ENCODE data around the gene OTULIN.

The OTULIN gene

GRCh38 chr5:14721990-14722656 lies 57.6 kb downstream of the OTULIN start:
- DNase-seq (ENCODE audit: low spot score): no peak

GRCh38 chr5:14722923-14723322 lies 58.4 kb downstream of the OTULIN start:
- DNase-seq (ENCODE audit: low spot score): no peak

- DNase-seq (ENCODE audit: low spot score): no peak
Observed at GRCh38 chr5:14723701-14724132, 59.2 kb downstream of the OTULIN start.

GRCh38 chr5:14724633-14725032 lies 60.1 kb downstream of the OTULIN start:
- no peak for DNase-seq (ENCODE audit: low spot score)

- no peak for DNase-seq (ENCODE audit: low spot score)
Observed at GRCh38 chr5:14726066-14726838, 61.7 kb downstream of the OTULIN start.

GRCh38 chr5:14727428-14727865 lies 62.9 kb downstream of the OTULIN start:
- peak; percentile 91 for DNase-seq (ENCODE audit: low spot score)

- DNase-seq (ENCODE audit: low spot score): peak; percentile 37
Observed at GRCh38 chr5:14727928-14728458, 63.5 kb downstream of the OTULIN start.

GRCh38 chr5:14728459-14728938 lies 64.0 kb downstream of the OTULIN start:
- peak; percentile 91 for DNase-seq (ENCODE audit: low spot score)

- no peak for DNase-seq (ENCODE audit: low spot score)
Observed at GRCh38 chr5:14729448-14730385, 65.2 kb downstream of the OTULIN start.

GRCh38 chr5:14730466-14730865 lies 65.9 kb downstream of the OTULIN start:
- DNase-seq (ENCODE audit: low spot score): no peak

GRCh38 chr5:14730881-14731280 lies 66.4 kb downstream of the OTULIN start:
- DNase-seq (ENCODE audit: low spot score): no peak

GRCh38 chr5:14732991-14733390 lies 68.5 kb downstream of the OTULIN start:
- no peak for DNase-seq (ENCODE audit: low spot score)

- no peak for DNase-seq (ENCODE audit: low spot score)
Observed at GRCh38 chr5:14733661-14734060, 69.1 kb downstream of the OTULIN start.

- no peak for DNase-seq (ENCODE audit: low spot score)
Observed at GRCh38 chr5:14734396-14734795, 69.9 kb downstream of the OTULIN start.

GRCh38 chr5:14735944-14736343 lies 71.4 kb downstream of the OTULIN start:
- peak; percentile 40 for DNase-seq (ENCODE audit: low spot score)

- no peak for DNase-seq (ENCODE audit: low spot score)
Observed at GRCh38 chr5:14737291-14737690, 72.8 kb downstream of the OTULIN start.

GRCh38 chr5:14738050-14738449 lies 73.5 kb downstream of the OTULIN start:
- no peak for DNase-seq (ENCODE audit: low spot score)

- DNase-seq (ENCODE audit: low spot score): no peak
Observed at GRCh38 chr5:14739538-14739937, 75.0 kb downstream of the OTULIN start.

GRCh38 chr5:14739981-14740380 lies 75.5 kb downstream of the OTULIN start:
- no peak for DNase-seq (ENCODE audit: low spot score)

GRCh38 chr5:14741131-14741530 lies 76.6 kb downstream of the OTULIN start:
- no peak for DNase-seq (ENCODE audit: low spot score)

- DNase-seq (ENCODE audit: low spot score): no peak
Observed at GRCh38 chr5:14741801-14742440, 77.4 kb downstream of the OTULIN start.
